Activated B cell treated with CpG ODN at 0.5 μM for 24 hours (primary cell): ENCODE results near the gene PAK1. TPM values are rescaled to one million over a fixed set of nuclear protein-coding genes. Genes with fewer than 3 reads are reported as not detected.

Source experiments
- ATAC-seq: fragments of 200-7000 bp; cut with Tn5 transposase; one replicate; pipeline ENCODE4 v1.10.0; 2021; ENCODE audit warnings: low read depth, mild to moderate bottlenecking, moderate library complexity
- CTCF ChIA-PET: fragments of 350-600 bp; sonication (Branson Sonifier 250); formaldehyde crosslinking; loops from one replicate; lab custom pipeline; 2021; ENCODE audit warnings: antibody characterized with exemption; lab: Charles Lee
- POLR2A ChIA-PET: fragments of 350-600 bp; sonication (Branson Sonifier 250); formaldehyde crosslinking; loops from one replicate; lab custom pipeline; 2021; ENCODE audit warnings: antibody characterized with exemption; lab: Charles Lee
- DNase-seq: peaks from one replicate; pipeline ENCODE4 v3.0.0; 2022
- H3K27ac Mint-ChIP-seq: one replicate; pipeline ENCODE4 v1.8.0; 2020; ENCODE audit warnings: mixed read lengths
- H3K27me3 Mint-ChIP-seq: one replicate; pipeline ENCODE4 v1.8.0; 2021; ENCODE audit warnings: mixed read lengths
- H3K36me3 Mint-ChIP-seq: one replicate; pipeline ENCODE4 v1.8.0; 2021; ENCODE audit warnings: low read depth, mixed read lengths
- H3K4me1 Mint-ChIP-seq: one replicate; pipeline ENCODE4 v1.8.0; 2021; ENCODE audit warnings: mixed read lengths
- H3K4me3 Mint-ChIP-seq: one replicate; pipeline ENCODE4 v1.8.0; 2020; ENCODE audit warnings: mild to moderate bottlenecking, mixed read lengths
- H3K9me3 Mint-ChIP-seq: one replicate; pipeline ENCODE4 v1.8.0; 2020; ENCODE audit warnings: mixed read lengths
- CTCF ChIP-seq: fragments of 200-600 bp; IDR thresholded peaks from one replicate; pipeline ENCODE4 v1.8.0; 2022; ENCODE audit warnings: antibody characterized with exemption, mild to moderate bottlenecking
- intact Hi-C: fragments of 100-400 bp; cut with micrococcal nuclease; formaldehyde crosslinking; loops from one replicate; pipeline ENCODE4 v1.15.1; 2024
- total RNA-seq: library from RNA; stranded (reverse); gene quantifications from 2 replicates; pipeline ENCODE4 v1.2.3, GENCODE V29; 2022

Gene PAK1
- total RNA-seq, 1 donor from 2014 or later: 21.1 TPM

GRCh38 chr11:77436506-77436905 lies 37.4 kb downstream of the PAK1 start:
- POLR2A ChIA-PET: no interaction called here
- Mint-ChIP-seq H3K27ac (no peak overlapping the region), H3K9me3 (no peaks in the 10 kb centered on the region), H3K4me1 (peaks cover 7% of the 10 kb centered on the region), H3K4me3 (no peak overlapping the region), H3K36me3 (no peaks in the 10 kb centered on the region), H3K27me3 (peaks cover 7% of the 10 kb centered on the region)
- DNase-seq (no peak), ATAC-seq (no peak)
- no peak for TF ChIP-seq CTCF
- CTCF ChIA-PET: no interaction called here
- intact Hi-C loops: no loop called here

GRCh38 chr11:77435972-77436371 lies 37.9 kb downstream of the PAK1 start:
- Mint-ChIP-seq H3K9me3 (no peaks in the 10 kb centered on the region), H3K36me3 (no peaks in the 10 kb centered on the region), H3K27ac (peak overlapping the region; percentile 31), H3K4me1 (peaks cover 7% of the 10 kb centered on the region), H3K4me3 (peak overlapping the region; percentile 6), H3K27me3 (peaks cover 7% of the 10 kb centered on the region)
- ChIA-PET CTCF (no interaction called here), POLR2A (no interaction called here)
- no peak for DNase-seq
- no peak for ATAC-seq
- intact Hi-C loops: no loop called here
- TF ChIP-seq CTCF: no peak

- DNase-seq: no peak
- TF ChIP-seq CTCF: no peak
- intact Hi-C loops: no loop called here
- POLR2A ChIA-PET: no interaction called here
- no peaks in the 10 kb centered on the region for H3K9me3 Mint-ChIP-seq
- CTCF ChIA-PET: no interaction called here
- ATAC-seq: no peak
- no peak overlapping the region for H3K4me3 Mint-ChIP-seq
- peaks cover 7% of the 10 kb centered on the region for H3K4me1 Mint-ChIP-seq
- peaks cover 7% of the 10 kb centered on the region for H3K27me3 Mint-ChIP-seq
- no peaks in the 10 kb centered on the region for H3K36me3 Mint-ChIP-seq
- no peak overlapping the region for H3K27ac Mint-ChIP-seq
These were observed 42.1 kb downstream of the PAK1 start for GRCh38 chr11:77431813-77432212.

- Mint-ChIP-seq H3K4me3 (no peak overlapping the region), H3K4me1 (peaks cover 2% of the 10 kb centered on the region), H3K36me3 (no peaks in the 10 kb centered on the region), H3K9me3 (no peaks in the 10 kb centered on the region), H3K27ac (no peak overlapping the region), H3K27me3 (peaks cover 7% of the 10 kb centered on the region)
- intact Hi-C loops: no loop called here
- DNase-seq (no peak), ATAC-seq (no peak)
- TF ChIP-seq CTCF: no peak
- ChIA-PET CTCF (no interaction called here), POLR2A (no interaction called here)
These were observed 45.3 kb downstream of the PAK1 start for GRCh38 chr11:77428598-77428997.

- Mint-ChIP-seq H3K9me3 (no peaks in the 10 kb centered on the region), H3K4me3 (no peak overlapping the region), H3K4me1 (no peaks in the 10 kb centered on the region), H3K36me3 (no peaks in the 10 kb centered on the region), H3K27ac (no peak overlapping the region), H3K27me3 (peaks cover 10% of the 10 kb centered on the region)
- intact Hi-C loops: no loop called here
- ChIA-PET POLR2A (interaction anchor here (0.6 kb wide), 1 partner anchor 53 kb away, joined by 7 read pairs; no protein-coding TSS in a partner anchor), CTCF (no interaction called here)
- TF ChIP-seq CTCF: no peak
- no peak for DNase-seq
- ATAC-seq: no peak
These were observed 48.5 kb downstream of the PAK1 start for GRCh38 chr11:77425346-77425745.
